Thoracic aorta (tissue), 2 donors: Measurements from ENCODE around the gene RUFY3. TPM values are rescaled to one million over a fixed set of nuclear protein-coding genes. Genes with fewer than 3 reads are reported as not detected.

Source experiments
- ATAC-seq: fragments of 150-250 bp; one replicate; pipeline ENCODE4 v1.8.0; 2017; ENCODE audit warnings: low read depth; ENCODE audit not compliant: insufficient number of reproducible peaks, low FRiP score
- DNase-seq: peaks from one replicate; pipeline ENCODE4 v3.0.0-alpha.2; 2020; ENCODE audit warnings: low spot score
- H3K27ac ChIP-seq, 2 donors: fragments of 200-600 bp; sonication (generic); 1 replicate in 1 of 2; 2 replicates in 1 of 2; pipeline ENCODE4 v1.5.1; 2016; ENCODE audit warnings: mild to moderate bottlenecking in 2 of 2, moderate library complexity in 2 of 2
- H3K27me3 ChIP-seq: fragments of 200-600 bp; sonication (generic); replicated peaks from 2 replicates; pipeline ENCODE4 v1.6.0; 2016; ENCODE audit warnings: mild to moderate bottlenecking; ENCODE audit not compliant: insufficient read depth
- H3K36me3 ChIP-seq: fragments of 200-600 bp; sonication (generic); one replicate; pipeline ENCODE4 v1.5.1; 2016
- H3K4me1 ChIP-seq, 2 donors: fragments of 200-600 bp; sonication (generic); 1 replicate in 1 of 2; 2 replicates in 1 of 2; pipeline versions ENCODE4 v1.5.1 to v1.6.0; 2016; ENCODE audit warnings: low read depth in 2 of 2, mild to moderate bottlenecking in 1 of 2; ENCODE audit not compliant: control insufficient read depth in 1 of 2
- H3K4me3 ChIP-seq: fragments of 200-600 bp; sonication (generic); 2 replicates; pipeline ENCODE4 v1.5.1; 2016; ENCODE audit warnings: mild to moderate bottlenecking
- H3K9me3 ChIP-seq: fragments of 200-600 bp; sonication (generic); 2 replicates; pipeline ENCODE4 v1.5.1; 2016
- CTCF ChIP-seq: fragments of 200-600 bp; sonication (generic); IDR thresholded peaks from one replicate; pipeline ENCODE4 v1.5.1; 2019; ENCODE audit warnings: antibody characterized with exemption
- total RNA-seq, 2 donors: library from RNA; depleted of rRNA; stranded (reverse); fragments of >200 nt; gene quantifications; one replicate each; pipeline versions ENCODE4 v1.1.0 to v1.2.3, GENCODE V29; 2016

Gene RUFY3
- total RNA-seq, 2 donors from 2014 or later: 72.7 to 100.0 TPM

GRCh38 chr4:70841211-70841610, 119.4 kb downstream of the RUFY3 start:
- no peaks in the 10 kb centered on the region for H3K9me3 ChIP-seq
- peak overlapping the region; percentile 32 to 43 for H3K27ac ChIP-seq
- ATAC-seq (no peak), DNase-seq (no peak)
- TF ChIP-seq CTCF: no peak
- H3K4me3 ChIP-seq: no peak overlapping the region
- H3K4me1 ChIP-seq: peaks cover 21 to 24% of the 10 kb centered on the region in 2 donors
- H3K27me3 ChIP-seq: no peaks in the 10 kb centered on the region
- H3K36me3 ChIP-seq: no peaks in the 10 kb centered on the region

- Histone ChIP-seq H3K4me1 (peaks cover 13 to 16% of the 10 kb centered on the region in 2 donors), H3K4me3 (no peak overlapping the region), H3K27me3 (no peaks in the 10 kb centered on the region), H3K36me3 (no peaks in the 10 kb centered on the region), H3K9me3 (no peaks in the 10 kb centered on the region), H3K27ac (peak overlapping the region in 1 of 2 donors; percentile 43)
- TF ChIP-seq CTCF: no peak
- ATAC-seq (no peak), DNase-seq (no peak)
Observed at GRCh38 chr4:70841951-70842350, 120.2 kb downstream of the RUFY3 start.

- Histone ChIP-seq H3K9me3 (no peaks in the 10 kb centered on the region), H3K4me3 (no peak overlapping the region), H3K4me1 (peaks cover 5 to 8% of the 10 kb centered on the region in 2 donors), H3K27me3 (no peaks in the 10 kb centered on the region), H3K27ac (no peak overlapping the region), H3K36me3 (no peaks in the 10 kb centered on the region)
- DNase-seq (no peak), ATAC-seq (no peak)
- TF ChIP-seq CTCF: no peak
Observed at GRCh38 chr4:70842761-70843435, 121.1 kb downstream of the RUFY3 start.

- Histone ChIP-seq H3K4me3 (no peak overlapping the region), H3K36me3 (no peaks in the 10 kb centered on the region), H3K4me1 (no peaks in the 10 kb centered on the region), H3K9me3 (no peaks in the 10 kb centered on the region), H3K27me3 (no peaks in the 10 kb centered on the region), H3K27ac (no peak overlapping the region)
- ATAC-seq (no peak), DNase-seq (no peak)
- TF ChIP-seq CTCF: no peak
Observed at GRCh38 chr4:70844180-70844579, 122.4 kb downstream of the RUFY3 start.

GRCh38 chr4:70849291-70849690, 127.5 kb downstream of the RUFY3 start:
- ATAC-seq (no peak), DNase-seq (no peak)
- H3K4me3 ChIP-seq: no peak overlapping the region
- no peaks in the 10 kb centered on the region for H3K36me3 ChIP-seq
- H3K4me1 ChIP-seq: no peaks in the 10 kb centered on the region
- H3K27ac ChIP-seq: no peak overlapping the region
- H3K27me3 ChIP-seq: no peaks in the 10 kb centered on the region
- no peak for TF ChIP-seq CTCF
- no peaks in the 10 kb centered on the region for H3K9me3 ChIP-seq
